Limb (tissue), 2 donors: ENCODE results near the gene MIF.
"Not testable (repeated sequence)": the region's sequence is repeated elsewhere in the genome, so short reads cannot be mapped to it uniquely, and the experiment has no call there.

Experiments
- DNase-seq, 2 donors: peaks; one replicate each; pipeline ENCODE4 v3.0.0-alpha.2; 2016; ENCODE audit errors: extremely low spot score in 2 of 2

Gene MIF

DNA sequence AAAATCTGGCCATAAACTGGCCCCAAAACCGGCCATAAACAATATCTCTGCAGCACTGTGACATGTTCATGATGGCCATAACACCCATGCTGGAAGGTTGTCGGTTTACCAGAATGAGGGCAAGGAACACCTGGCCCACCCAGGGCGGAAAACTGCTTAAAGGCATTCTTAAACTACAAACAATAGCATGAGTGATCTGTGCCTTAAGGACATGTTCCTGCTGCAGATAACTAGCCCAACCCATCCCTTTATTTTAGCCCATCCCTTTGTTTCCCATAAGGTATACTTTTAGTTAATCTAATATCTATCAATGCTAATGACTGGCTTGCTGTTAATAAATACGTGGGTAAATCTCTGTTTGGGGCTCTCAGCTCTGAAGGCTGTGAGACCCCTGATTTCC, 6.0 kb downstream of the MIF start:
- DNase-seq: not testable (repeated sequence)

- DNase-seq: no peak
Observed at GRCh38 chr22:23901600-23901999, 7.4 kb downstream of the MIF start.

DNA sequence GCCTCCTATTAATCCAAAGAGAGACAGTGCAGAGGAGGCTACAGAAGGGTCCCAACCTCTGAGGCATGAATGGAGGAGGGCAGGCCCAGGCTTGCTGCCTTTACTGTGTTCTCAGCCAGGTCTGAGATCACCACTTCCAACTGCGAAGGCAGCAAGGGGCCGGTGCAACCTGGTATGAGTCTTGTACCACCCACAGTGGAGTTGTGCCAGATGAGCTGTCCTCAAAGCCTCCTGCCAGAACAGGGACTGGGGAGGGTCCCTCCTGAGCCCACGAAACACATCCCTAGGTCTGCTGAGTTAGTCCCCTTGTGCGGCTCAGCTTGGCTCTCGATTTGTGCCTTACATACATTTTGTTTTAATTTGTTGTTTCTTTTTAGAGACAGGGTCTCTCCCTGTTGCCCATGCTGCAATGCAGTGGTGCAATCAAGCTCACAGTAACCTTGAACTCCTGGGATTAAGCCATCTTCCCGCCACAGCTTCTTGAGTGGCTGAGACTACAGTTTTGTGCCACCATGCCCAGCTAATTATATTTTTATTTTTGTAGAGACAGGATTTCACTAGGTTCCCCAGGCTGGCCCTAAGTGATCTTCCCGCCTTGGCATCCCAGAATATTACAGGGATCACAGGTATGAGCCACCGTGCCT, 9.3 kb downstream of the MIF start:
- no peak for DNase-seq

DNA sequence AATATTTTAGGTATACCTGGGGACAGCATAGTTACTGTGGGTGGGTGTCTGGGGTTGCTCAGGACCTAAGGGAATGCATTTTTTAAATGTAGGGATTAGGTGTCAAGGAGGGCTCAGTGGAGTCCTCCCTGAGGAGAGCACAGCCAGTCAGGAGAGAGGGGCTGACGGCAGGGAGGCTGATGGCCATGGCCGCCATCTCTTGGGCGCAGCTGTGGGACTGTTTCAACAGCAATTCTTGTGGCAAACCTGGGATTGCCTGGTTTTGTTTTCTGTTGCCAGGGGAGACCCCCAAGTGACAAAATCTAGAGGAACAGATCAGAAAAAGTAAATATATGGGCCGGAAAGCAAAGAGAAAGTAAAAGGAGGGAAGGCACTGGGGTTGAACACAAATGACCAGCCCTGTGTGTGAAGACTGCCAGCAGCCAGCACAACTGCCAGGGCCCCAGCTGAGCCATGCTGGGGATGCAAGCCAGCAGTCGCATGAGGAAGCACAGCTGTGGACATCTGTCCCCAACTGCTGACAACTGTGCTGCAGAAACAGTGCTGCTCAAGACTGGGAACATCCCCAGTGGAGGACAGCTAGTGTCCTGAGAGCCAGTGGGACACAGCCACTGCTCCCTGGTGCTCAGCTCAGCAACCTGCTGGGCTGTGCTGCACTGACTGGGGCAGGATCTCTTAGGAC, 10.5 kb downstream of the MIF start:
- peak in 1 of 2 donors; percentile 23 for DNase-seq

DNA sequence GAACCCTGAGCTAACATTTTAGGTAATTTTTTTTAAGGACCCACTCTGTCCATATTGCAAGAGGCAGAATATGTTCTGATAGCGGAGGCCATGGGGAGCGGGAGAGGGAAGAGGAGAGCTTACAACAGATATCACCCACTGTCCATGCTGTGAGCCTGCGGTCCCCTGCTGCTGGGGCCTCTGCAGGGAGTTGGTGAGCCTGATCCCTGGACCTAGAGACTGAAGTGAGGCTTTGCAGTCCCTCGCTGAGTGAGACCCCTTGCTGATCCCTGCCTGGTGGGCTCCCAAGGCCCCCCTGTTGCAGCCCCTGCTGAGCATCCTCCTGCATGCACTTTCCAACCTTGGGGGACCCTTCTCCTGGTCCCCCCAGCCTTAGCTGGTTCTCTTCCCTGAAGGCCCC, 12.5 kb downstream of the MIF start:
- DNase-seq: no peak

DNA sequence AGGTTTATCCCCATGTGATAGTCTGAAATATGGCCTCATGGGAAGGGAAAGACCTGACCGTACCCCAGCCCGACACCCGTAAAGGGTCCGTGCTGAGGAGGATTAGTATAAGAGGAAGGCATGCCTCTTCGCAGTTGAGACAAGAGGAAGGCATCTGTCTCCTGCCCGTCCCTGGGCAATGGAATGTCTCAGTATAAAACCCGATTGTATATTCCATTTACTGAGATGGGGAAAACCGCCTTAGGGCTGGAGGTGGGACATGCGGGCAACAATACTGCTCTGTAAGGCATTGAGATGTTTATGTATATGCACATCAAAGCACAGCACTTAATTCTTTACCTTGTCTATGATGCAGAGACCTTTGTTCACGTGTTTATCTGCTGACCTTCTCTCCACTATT, 13.2 kb downstream of the MIF start:
- DNase-seq: not testable (repeated sequence)

- DNase-seq: no peak
Observed at GRCh38 chr22:23908587-23909205, 14.5 kb downstream of the MIF start.

DNA sequence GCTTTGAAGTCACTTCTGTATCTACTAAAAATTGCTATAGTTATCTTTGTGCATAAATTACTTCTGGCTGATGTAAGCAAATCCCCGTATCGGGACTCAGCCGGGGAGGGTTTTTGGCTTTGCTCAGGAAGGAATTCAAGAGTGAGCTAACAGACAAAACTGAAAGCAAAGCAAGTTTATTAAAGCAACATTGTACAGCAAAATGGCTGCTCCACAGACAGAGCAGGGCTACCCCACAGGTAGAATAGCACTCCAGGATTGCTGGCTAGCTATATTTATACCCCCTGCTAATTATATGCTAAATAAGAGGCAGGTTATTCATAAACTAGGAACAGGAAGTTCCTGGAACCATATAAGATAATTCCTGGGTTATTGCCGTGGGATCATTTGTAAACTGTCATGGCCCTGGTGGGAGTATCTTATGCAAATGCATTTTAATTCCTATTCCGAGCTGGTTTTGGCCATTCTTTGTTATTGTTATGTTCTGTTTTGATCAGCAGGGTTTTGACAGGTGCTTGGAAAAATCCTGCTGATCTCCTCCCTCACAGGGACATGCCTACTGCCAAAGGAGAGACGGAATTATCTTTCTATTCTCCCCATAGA, 15.2 kb downstream of the MIF start:
- no peak for DNase-seq

DNA sequence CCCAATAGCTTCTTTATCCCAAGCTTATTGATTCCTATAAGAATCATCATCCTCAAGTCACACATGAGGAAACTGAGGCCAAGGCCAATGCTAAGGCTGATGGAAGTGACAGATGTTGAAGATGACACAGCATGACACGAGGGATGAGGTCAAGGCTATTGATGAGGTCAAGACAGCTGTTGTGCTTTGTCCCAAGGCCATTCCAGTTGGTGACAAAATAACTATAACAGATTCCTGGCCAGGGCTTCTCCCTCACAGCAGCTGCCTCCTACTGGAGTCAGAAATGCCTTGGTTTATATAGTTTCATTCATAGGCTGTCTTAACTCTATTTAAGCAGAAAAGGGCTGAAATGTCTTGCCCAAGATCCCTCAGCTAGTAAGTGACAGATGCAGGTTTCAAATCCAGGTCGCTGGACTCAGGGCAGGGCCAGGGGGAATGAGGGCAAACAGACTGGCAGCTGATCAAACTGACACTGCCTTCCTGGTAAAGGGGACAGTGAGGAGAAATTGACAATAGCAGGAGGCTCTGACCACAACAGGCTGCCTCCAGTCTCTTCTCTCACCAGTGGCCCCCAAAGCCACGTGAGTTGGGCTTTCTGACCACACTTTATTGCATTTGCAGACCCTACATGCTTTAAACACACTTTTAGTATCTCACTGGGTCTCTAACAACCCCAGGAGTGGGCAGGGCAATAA, 16.5 kb downstream of the MIF start:
- DNase-seq: no peak

DNA sequence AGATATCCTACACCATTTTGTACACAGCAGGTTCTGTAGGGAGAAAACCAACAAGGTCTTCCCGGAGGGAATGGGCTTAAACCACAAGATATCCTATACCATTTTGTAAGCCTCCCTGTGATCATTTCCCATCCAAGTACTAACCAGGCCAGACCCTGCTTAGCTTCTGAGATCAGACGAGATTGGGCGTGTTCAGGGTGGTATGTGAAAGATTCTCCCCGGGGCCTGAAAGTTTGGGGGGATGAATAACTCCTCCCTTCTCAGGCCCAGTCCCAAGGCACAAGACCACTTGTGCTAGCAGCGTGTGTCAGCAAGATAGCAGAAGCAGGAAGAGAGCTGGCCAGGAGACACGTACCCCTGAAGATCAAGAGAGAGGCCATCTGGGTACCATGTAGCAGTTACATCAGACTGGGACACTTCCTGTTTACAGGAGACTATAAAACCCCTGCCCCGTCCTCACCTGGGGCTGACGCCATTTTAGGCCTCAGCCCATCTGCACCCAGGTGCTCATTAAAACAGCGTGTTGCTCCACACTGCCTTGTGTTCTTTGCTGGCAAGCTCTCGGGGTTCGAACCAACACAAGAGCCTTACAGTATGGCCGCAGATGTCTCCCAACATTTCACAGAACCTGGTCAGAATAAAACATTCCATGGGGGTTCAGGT, 17.3 kb downstream of the MIF start:
- no peak for DNase-seq

- DNase-seq: no peak
Observed at GRCh38 chr22:23912293-23912903, 18.2 kb downstream of the MIF start.

DNA sequence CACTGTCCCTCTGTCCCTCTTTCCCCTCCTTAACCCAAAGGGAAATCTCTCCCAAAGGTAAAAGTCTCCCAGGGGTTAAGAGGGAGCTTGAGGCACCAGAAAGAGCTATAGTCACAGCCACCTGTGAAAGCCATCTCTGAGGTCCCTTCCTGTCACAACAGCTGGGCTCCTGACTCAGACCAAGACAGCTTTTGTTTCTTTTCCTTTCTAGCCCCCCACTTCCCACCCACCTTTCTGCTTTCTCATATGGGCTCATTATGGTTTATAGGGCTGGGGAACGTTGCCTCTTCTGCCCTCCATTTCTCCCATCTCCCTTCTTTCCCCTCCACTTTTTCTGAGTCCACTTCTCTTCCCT, 19.1 kb downstream of the MIF start:
- no peak for DNase-seq

DNA sequence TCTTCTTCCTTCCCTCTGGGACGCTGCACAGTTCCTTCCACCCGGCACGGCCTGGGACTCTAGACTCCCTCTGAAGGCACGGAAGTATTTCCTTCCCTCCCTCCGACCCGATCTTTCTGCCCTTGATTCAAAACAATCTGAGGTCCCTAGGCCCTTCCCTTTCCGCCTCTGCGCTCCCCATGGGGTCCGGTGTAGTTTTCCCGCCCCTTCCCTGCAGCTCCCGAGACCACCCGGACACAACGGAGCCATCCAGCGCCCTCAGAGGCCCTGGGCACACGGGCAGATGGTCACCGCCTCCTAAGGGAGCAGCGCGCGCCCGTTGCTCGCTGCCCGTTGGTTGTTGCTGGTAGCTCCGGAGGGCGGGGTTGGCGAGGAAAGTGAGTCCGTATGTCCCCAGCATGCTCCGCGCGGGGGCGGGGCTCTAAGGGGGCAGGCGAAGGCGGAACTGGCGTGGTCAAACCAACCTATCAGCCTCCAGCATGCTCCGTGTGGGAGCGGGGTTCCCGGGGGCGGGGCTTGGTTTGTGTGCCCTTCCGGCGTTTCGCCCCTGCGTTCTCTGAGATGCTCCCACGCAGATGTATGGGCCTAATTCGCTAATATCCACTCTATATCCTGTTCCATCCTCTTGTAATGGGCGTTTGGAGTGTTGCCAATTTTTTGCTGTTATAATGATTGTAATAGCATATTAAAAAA, 19.6 kb downstream of the MIF start:
- DNase-seq: peak; percentile 98 to 99

GRCh38 chr22:23915290-23915689, 21.1 kb downstream of the MIF start:
- DNase-seq: no peak

DNA sequence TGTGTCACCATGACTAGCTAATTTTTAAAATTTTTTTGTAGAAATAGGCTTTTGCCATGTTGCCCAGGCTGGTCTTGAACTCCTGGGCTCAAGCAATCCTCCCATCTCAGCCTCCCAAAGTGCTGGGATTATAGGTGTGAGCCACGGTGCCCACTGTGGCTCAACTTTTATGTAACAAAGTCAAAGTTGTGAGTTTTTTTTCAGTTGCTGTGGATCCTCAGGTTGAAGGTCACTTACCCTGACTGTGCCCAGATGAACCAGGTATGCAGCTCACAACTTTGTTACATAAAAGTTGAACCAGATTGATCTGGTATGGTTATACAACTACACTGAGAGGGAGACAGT, 26.1 kb downstream of the MIF start:
- not testable (repeated sequence) for DNase-seq

DNA sequence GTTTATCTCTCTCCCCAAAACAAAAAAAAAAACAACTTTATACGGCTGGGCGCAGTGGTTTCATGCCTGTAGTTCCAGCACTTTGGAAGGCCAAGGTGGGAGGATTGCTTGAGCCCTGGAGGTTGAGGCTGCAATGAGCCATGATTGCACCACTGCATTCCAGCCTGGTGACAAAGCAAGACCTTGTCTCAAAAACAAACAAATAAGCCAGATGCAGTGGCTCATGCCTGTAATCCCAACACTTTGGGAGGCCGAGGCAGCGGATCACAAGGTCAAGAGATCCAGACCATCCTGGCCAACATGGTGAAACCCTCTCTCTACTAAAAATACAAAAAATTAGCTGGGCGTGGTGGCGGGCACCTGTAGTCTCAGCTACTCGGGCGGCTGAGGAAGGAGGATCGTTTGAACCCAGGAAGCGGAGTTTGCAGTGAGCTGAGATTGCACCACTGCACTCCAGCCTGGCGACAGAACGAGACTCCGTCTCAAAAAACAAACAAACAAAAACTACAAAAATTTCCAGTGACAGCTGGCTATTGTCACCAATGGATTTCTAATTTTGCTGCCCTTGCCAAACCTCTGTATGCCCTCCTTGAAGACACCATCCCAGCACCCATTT, 27.5 kb downstream of the MIF start:
- DNase-seq: not testable (repeated sequence)

DNA sequence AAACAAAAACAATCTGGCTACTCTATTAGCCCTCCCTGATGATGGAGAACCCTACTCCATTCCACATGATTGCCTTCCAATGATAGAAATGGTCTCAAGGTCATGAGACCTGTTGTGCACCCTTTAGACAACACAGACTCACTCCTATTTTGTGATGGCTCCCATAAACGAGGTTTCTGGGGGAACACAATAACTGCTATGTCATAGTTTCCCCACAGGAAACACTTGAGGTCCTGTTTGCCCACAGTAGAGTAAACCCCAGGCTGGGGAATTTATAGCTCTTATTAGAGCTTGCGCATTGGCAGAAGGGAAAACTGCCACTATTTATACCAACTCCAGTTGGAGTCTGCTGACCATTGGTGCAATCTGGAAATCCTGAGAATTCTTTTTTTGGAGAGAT, 28.7 kb downstream of the MIF start:
- no peak for DNase-seq

GRCh38 chr22:23925020-23925606, 30.9 kb downstream of the MIF start:
- DNase-seq: no peak

GRCh38 chr22:23926561-23926960, 32.4 kb downstream of the MIF start:
- DNase-seq: no peak
